HG02970 (cell line): Measurements from ENCODE around the gene MERTK.
"Not testable (repeated sequence)": the region's sequence is repeated elsewhere in the genome, so short reads cannot be mapped to it uniquely, and the experiment has no call there.

Experiments used
- ATAC-seq: cut with Tn5 transposase; IDR thresholded peaks from one replicate; pipeline ENCODE4 v1.9.1; 2021; ENCODE audit warnings: mild to moderate bottlenecking, moderate library complexity, moderate number of reproducible peaks; ENCODE audit not compliant: unreplicated experiment, low FRiP score

Gene MERTK

GRCh38 chr2:112032689-112033465, 134.5 kb downstream of the MERTK start:
- no peak for ATAC-seq

GRCh38 chr2:112033600-112033999, 135.2 kb downstream of the MERTK start:
- no peak for ATAC-seq

- no peak for ATAC-seq
Observed at GRCh38 chr2:112034924-112035323, 136.5 kb downstream of the MERTK start.

- ATAC-seq, result no peak
Observed at GRCh38 chr2:112035786-112036185, 137.4 kb downstream of the MERTK start.

- ATAC-seq, result not testable (repeated sequence)
Observed at GRCh38 chr2:112039556-112039955, 141.1 kb downstream of the MERTK start.

- not testable (repeated sequence) for ATAC-seq
Observed at GRCh38 chr2:112040066-112040465, 141.7 kb downstream of the MERTK start.

GRCh38 chr2:112041460-112041859, 143.1 kb downstream of the MERTK start:
- ATAC-seq, result not testable (repeated sequence)

GRCh38 chr2:112045446-112046014, 147.1 kb downstream of the MERTK start:
- no peak for ATAC-seq

GRCh38 chr2:112046231-112046630, 147.8 kb downstream of the MERTK start:
- ATAC-seq, result no peak

GRCh38 chr2:112047537-112048235, 149.3 kb downstream of the MERTK start:
- ATAC-seq, result no peak

- ATAC-seq, result no peak
Observed at GRCh38 chr2:112048236-112048592, 149.8 kb downstream of the MERTK start.

GRCh38 chr2:112048887-112049286, 150.5 kb downstream of the MERTK start:
- ATAC-seq, result no peak

GRCh38 chr2:112050316-112050715, 151.9 kb downstream of the MERTK start:
- ATAC-seq, result no peak

- ATAC-seq, result peak; percentile 61
Observed at GRCh38 chr2:112053917-112054846, 155.8 kb downstream of the MERTK start.

- peak; percentile 54 for ATAC-seq
Observed at GRCh38 chr2:112054847-112055729, 156.7 kb downstream of the MERTK start, which contains the start of gene TMEM87B. TMEM87B (plus strand) TSS chr2:112055269; CDS start chr2:112055592, 323 bp downstream.

GRCh38 chr2:112055730-112056625, 157.6 kb downstream of the MERTK start:
- no peak for ATAC-seq

GRCh38 chr2:112056626-112056987, 158.2 kb downstream of the MERTK start:
- ATAC-seq, result no peak

- ATAC-seq, result no peak
Observed at GRCh38 chr2:112059671-112060070, 161.3 kb downstream of the MERTK start.
